ENCODE data around the gene RAB8B. TPM values are rescaled to one million over a fixed set of nuclear protein-coding genes. Genes with fewer than 3 reads are reported as not detected.

RAB8B gene
- polyA plus RNA-seq, 1 donor from 2014 or later: 87.1 TPM

- peaks cover 33% of the 10 kb centered on the region for H3K79me2 ChIP-seq (replicated peaks; ENCODE audit: insufficient read depth, low read length)
These were observed 32.1 kb upstream of the RAB8B start, which contains the start of gene RPS27L for GRCh38 chr15:63157118-63157843. RPS27L (minus strand) TSS chr15:63157477; CDS start chr15:63157405, 72 bp downstream.

DNA sequence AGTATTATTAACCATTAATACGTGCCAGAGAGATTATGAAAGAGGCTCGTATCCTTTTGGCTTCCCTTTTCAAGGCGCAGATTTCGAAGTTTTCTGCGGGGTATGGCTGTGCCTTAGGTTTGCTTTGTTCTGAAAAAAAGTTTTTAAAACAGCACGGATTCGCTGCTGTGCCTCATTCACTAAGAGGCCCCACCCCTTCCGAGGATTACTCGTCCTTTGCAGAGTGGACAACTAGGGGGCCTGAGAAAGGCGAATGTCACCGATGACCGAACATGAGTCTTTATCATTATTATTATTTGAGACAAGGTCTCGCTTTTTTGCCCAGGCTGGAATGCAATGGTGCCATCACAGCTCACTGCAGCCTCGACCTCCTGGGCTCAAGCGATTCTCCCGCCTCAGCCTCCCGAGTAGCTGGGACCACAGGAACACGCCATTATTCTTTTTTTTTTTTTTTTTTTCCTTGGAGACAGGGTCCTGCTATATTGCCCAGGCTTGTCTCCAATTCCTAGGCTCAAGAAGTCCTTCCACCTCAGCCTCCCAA lies 31.4 kb upstream of the RAB8B start:
- H3K9ac ChIP-seq (ENCODE audit: low read length): peak overlapping the region; percentile 80
- H3K36me3 ChIP-seq (ENCODE audit: insufficient read depth, low read length): no peaks in the 10 kb centered on the region
- H3F3A ChIP-seq (ENCODE audit: insufficient read depth, low read length, poor library complexity, severe bottlenecking): peaks cover 4% of the 10 kb centered on the region
- peak overlapping the region; percentile 79 for H3K27ac ChIP-seq (ENCODE audit: low read length)
- H2AFZ ChIP-seq (ENCODE audit: low read depth, low read length): peak overlapping the region; percentile 56
- H3K27me3 ChIP-seq (ENCODE audit: insufficient read depth, low read depth, low read length): no peaks in the 10 kb centered on the region
- H4K20me1 ChIP-seq (ENCODE audit: insufficient read depth): no peaks in the 10 kb centered on the region
- H3K9me3 ChIP-seq (ENCODE audit: low read length): no peaks in the 10 kb centered on the region
- peak overlapping the region; percentile 99 for H3K4me3 ChIP-seq (ENCODE audit: low read length)
- H3K4me2 ChIP-seq (ENCODE audit: low read length): peak overlapping the region; percentile 65
- peaks cover 33% of the 10 kb centered on the region for H3K79me2 ChIP-seq (replicated peaks; ENCODE audit: insufficient read depth, low read length)
- no peaks in the 10 kb centered on the region for H3K9me2 ChIP-seq (ENCODE audit: insufficient read depth, low read length)
- no peak for TF ChIP-seq EP300 (conservative IDR thresholded peaks at IDR 0.05; ENCODE audit: poor library complexity, severe bottlenecking)
- no peak for TF ChIP-seq SMC3 (conservative IDR thresholded peaks at IDR 0.05; ENCODE audit: poor library complexity)
- TF ChIP-seq, protein P1, sequence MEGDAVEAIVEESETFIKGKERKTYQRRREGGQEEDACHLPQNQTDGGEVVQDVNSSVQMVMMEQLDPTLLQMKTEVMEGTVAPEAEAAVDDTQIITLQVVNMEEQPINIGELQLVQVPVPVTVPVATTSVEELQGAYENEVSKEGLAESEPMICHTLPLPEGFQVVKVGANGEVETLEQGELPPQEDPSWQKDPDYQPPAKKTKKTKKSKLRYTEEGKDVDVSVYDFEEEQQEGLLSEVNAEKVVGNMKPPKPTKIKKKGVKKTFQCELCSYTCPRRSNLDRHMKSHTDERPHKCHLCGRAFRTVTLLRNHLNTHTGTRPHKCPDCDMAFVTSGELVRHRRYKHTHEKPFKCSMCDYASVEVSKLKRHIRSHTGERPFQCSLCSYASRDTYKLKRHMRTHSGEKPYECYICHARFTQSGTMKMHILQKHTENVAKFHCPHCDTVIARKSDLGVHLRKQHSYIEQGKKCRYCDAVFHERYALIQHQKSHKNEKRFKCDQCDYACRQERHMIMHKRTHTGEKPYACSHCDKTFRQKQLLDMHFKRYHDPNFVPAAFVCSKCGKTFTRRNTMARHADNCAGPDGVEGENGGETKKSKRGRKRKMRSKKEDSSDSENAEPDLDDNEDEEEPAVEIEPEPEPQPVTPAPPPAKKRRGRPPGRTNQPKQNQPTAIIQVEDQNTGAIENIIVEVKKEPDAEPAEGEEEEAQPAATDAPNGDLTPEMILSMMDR (IDR thresholded peaks at IDR 0.05; ENCODE audit: poor library complexity, severe bottlenecking): no peak
- TF ChIP-seq TAF1 (IDR thresholded peaks at IDR 0.05; ENCODE audit: low read depth): no peak
- no peak for TF ChIP-seq POLR2AphosphoS5 (IDR thresholded peaks at IDR 0.05)
- no peak for TF ChIP-seq EZH2 (IDR thresholded peaks at IDR 0.05; ENCODE audit: borderline replicate concordance, insufficient read depth, low read length, poor library complexity, severe bottlenecking)

More at GRCh38 chr15:63157118-63157843, 32.1 kb upstream of the RAB8B start, which contains the start of gene RPS27L:
- Histone ChIP-seq H3K36me3 (ENCODE audit: insufficient read depth, low read length) (no peaks in the 10 kb centered on the region), H3F3A (ENCODE audit: insufficient read depth, low read length, poor library complexity, severe bottlenecking) (peaks cover 4% of the 10 kb centered on the region), H3K9me3 (ENCODE audit: low read length) (no peaks in the 10 kb centered on the region), H3K27ac (ENCODE audit: low read length) (peak within 1 kb of the TSS; percentile 79), H3K9me2 (ENCODE audit: insufficient read depth, low read length) (no peaks in the 10 kb centered on the region), H3K4me3 (ENCODE audit: low read length) (peak within 1 kb of the TSS; percentile 99), H3K9ac (ENCODE audit: low read length) (peak within 1 kb of the TSS; percentile 80), H3K4me2 (ENCODE audit: low read length) (peak within 1 kb of the TSS; percentile 96), H2AFZ (ENCODE audit: low read depth, low read length) (peak within 1 kb of the TSS; percentile 56), H3K27me3 (ENCODE audit: insufficient read depth, low read depth, low read length) (no peaks in the 10 kb centered on the region), H4K20me1 (ENCODE audit: insufficient read depth) (no peaks in the 10 kb centered on the region)
- TF ChIP-seq MXI1 (conservative IDR thresholded peaks at IDR 0.05; ENCODE audit: poor library complexity, severe bottlenecking) (peak; percentile 92), TAF1 (IDR thresholded peaks at IDR 0.05; ENCODE audit: low read depth) (peak; percentile 82), EP300 (conservative IDR thresholded peaks at IDR 0.05; ENCODE audit: poor library complexity, severe bottlenecking) (peak; percentile 27), RAD21 (conservative IDR thresholded peaks at IDR 0.05) (peak; percentile 33), POLR2AphosphoS5 (IDR thresholded peaks at IDR 0.05) (peak; percentile 91), EZH2 (IDR thresholded peaks at IDR 0.05; ENCODE audit: borderline replicate concordance, insufficient read depth, low read length, poor library complexity, severe bottlenecking) (no peak), REST (IDR thresholded peaks at IDR 0.05; ENCODE audit: borderline replicate concordance) (peak; percentile 64), SMC3 (conservative IDR thresholded peaks at IDR 0.05; ENCODE audit: poor library complexity) (no peak)
- TF ChIP-seq, protein P1 (IDR thresholded peaks at IDR 0.05; ENCODE audit: poor library complexity, severe bottlenecking): peak; percentile 16

Measured in neural cell (in vitro differentiated cells).